NCI-H460 (cell line): ENCODE data around the gene ANO9. TPM values are rescaled to one million over a fixed set of nuclear protein-coding genes. Genes with fewer than 3 reads are reported as not detected.

ENCODE experiments used
- DNase-seq: peaks from one replicate; pipeline ENCODE4 v3.0.0-alpha.2; 2016; ENCODE audit warnings: low read depth; ENCODE audit errors: extremely low read depth
- total RNA-seq: library from RNA; depleted of rRNA; stranded (reverse); fragments of >200 nt; shearing (Covaris generic); gene quantifications from 2 replicates; pipeline ENCODE4 v1.2.3, GENCODE V29; 2014

ANO9 gene
- total RNA-seq, 1 experiment from 2014 or later, result 0.12 TPM

- no peak for DNase-seq
These were observed 11.2 kb upstream of the ANO9 start for GRCh38 chr11:452916-453527.

DNA sequence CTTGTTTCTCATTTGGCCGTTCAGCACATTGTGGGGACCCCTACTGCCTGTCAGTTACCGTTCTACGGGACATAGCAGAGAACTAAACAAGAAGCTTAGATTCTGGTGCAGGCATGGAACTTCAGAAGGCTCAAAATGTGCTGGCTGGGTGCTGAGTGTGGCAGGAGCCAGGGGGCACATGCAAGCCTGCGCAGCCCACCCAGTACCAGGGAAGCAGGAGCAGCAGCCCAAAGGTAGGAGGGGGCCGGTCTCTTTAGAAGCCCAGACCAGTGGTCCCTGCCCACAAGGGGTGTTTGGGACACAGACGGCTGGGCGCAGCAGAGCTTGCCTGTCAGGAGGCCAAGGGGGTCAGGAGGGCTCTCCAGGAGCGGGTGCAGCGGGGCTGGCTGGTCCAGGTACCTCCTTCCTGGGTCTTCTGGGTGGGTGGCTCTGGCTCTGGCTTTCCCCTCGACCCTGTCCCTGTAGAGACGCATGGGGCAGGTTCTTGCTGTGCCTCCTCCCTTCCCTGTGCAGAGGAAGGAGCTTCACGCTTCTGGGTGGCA is 10.5 kb upstream of the ANO9 start:
- DNase-seq, result no peak

- DNase-seq, result no peak
These were observed 9.9 kb upstream of the ANO9 start for GRCh38 chr11:451738-452137.

DNA sequence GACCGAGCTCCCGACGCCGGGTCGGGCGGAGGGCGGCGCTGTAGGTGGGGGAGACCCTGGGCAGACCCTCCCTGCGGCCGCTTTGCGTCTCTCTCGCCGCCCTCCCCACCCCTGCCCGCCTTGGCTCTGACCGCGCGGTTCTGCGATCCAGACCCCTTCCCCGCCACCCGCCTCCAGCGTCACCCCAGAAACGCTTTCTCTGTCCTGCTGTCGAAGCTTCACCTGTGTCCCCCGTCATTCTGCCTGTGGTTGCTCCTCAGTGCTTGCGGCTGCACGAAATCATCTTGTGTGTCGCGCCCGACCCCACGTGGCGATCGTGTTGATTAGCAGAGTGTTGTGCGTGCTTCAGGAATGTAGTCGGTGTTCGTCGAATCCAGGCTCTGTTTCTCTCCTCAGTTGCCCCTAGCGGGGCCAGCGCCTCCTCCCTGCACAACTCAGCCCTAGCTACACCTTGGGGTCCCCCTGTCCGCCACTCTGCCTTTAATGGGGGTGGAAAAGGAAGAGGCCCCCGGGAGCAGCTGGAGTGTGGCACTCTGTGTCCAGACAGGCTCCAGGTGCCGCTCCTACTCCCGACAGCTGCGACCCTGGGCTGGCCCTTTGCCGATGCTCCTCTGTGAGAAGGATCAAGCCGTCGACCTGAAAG is 9.1 kb upstream of the ANO9 start:
- DNase-seq, result peak; percentile 39

GRCh38 chr11:449889-450808 is 8.3 kb upstream of the ANO9 start, which contains the start of gene PTDSS2:
Gene PTDSS2, plus strand, starts transcription at chr11:450279. Its CDS starts 177 bp downstream, at chr11:450456.
- peak; percentile 87 for DNase-seq

DNA sequence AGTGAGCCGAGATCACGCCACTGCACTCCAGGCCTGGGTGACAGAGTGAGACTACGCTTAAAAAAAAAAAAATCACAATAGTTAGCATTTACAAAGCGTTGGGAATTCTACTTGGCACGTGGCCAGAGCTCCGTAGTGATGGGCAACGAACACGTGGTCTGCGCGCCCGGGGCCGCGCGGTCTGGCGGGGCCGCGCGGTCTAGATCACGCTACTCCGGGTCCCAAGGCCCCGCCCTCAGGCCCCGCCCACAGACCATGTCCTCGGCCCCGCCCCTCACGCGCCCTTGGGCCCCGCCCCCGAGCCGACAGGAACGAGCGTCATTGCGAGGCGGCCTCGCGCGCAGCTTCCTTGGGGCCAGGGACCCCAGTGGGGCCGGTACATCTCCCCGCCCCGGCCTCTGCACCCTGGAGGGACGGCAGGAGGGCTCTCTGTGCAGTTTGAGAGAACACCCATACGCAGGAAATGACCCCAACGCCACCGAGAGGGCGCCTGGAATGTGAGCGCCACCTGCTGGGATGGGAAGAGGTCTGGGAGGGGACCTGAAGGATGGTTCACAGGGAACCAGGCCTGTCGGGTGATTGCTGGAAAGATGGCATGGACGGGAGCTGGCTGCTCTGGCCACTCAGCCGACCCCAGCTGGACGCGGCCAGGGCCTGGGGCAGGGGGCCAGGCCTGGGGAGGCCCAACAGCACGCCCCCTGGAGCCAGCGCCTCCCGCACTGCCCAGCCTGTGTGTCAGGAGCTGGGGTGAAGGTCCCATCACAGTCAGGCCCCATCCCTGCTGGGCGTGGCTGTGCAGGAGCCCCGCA is 6.3 kb upstream of the ANO9 start:
- peak; percentile 86 for DNase-seq

- no peak for DNase-seq
These were observed 5.1 kb upstream of the ANO9 start for GRCh38 chr11:446891-447290.

GRCh38 chr11:445765-446588 is 4.2 kb upstream of the ANO9 start:
- no peak for DNase-seq

GRCh38 chr11:444396-445144 is 2.8 kb upstream of the ANO9 start:
- DNase-seq, result no peak

DNA sequence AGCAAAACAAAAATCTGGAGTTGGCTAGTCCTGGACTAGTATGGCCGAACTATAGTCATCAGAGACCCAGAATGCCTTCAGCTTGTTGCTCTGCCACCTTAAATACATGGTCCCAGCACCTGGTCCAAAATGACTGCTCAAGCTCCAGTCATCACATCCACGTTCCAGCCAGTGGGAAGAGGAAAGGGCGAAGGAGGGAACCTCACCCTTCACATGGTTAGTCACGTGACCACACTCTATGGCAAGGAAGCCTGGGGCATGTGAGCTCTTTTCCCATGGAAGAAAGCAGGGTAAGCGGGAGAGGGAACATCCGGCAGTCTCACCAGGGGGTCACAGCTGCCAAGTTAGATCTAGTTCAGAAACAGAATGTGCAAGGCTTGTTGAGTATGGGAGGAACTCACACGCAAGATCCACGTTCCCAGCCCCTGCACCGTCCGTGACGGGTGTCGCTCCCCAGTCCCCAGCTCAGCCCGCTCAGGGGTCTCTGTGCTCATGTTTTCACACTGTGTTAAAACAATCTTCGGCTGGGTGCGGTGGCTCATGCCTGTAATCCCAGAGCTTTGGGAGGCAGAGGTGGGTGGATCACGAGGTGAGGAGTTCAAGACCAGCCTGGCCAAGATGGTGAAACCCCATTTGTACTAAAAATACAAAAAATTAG is 1.9 kb upstream of the ANO9 start:
- DNase-seq, result no peak

- no peak for DNase-seq
These were observed 835 bp upstream of the ANO9 start for GRCh38 chr11:442611-443081.

GRCh38 chr11:441043-441417 is 781 bp downstream of the ANO9 start:
- DNase-seq, result no peak

DNA sequence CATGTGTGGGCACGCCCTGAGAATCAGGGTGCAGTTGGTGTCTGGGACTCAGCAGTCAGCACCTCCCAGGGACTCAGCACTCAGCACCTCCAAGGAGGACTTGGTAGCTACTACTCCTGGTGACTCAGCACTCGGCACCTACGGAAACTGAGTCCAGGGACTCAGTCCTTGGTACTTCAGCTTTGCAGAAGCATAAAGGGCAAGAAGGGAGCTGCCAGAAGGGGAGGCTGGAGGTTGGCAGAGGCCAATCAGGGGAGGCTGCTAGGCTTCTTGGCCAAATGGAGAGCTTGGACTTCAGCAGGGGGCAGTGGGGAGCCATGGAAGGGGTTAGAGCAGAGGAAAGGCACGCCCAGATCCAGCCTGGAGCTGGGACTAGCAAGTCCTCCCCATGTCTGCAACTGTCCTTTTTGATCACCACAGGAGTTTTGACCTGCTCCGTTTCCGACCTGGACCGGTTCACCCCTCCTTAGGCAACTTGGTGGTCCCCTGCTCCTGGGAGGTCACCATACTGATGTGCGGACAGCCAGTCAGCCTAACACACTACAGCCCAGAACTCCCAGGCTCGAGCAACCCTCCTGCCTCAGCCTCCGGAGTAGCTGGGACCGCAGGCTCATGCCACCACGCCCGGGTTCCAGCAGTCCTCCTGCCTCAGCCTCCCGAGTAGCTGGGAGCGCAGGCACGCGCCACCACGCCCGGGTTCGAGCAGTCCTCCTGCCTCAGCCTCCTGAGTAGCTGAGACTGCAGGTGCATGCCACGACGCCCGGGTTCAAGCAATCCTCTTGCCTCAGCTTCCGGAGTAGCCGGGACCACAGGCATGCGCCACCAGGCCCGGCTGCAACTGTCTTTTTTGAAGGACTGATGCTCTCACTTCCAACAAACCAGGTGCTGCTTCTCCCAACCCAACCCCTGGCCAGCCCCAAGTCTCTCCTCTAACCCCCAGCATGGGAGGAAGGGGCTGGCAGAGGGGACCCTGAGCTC is 1.5 kb downstream of the ANO9 start:
- no peak for DNase-seq

DNA sequence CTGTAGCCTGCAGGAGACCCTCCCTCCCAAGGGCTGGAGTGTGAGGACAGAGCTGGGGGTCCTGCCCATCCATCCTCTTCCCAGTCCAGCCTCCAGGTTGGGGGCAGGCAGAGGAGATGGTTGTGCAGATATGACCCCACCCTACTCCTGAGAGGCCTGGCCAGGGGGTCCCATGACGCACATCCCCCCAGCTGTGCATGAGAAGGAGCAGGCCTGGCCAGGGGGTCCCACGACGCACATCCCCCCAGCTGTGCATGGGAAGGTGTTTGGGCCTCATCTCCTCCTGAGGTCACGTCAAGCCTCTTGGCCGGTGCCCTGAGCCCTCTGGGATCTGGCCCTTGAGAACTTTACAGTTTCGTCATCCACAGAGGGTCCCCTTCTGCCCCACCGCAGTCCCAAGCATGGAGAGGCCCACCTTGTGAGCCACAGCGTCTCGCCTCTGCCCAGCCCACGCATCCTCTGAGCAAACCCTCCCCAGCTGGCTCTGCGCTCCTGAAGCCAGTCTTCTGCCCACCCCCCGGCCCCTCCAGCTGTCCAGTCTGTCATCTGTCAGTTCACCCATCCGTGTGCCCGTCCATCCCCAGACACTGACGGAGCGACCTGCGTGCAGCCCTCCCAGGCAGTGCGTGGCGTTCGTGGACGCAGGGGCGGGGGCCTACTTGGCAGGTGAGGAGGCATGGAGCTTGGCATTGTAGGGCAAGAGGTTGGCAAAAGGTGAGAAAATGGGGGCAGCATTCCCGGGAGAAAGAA is 2.3 kb downstream of the ANO9 start:
- no peak for DNase-seq

GRCh38 chr11:438101-438844 is 3.5 kb downstream of the ANO9 start:
- DNase-seq, result no peak
